Osteoblast (primary cell): ENCODE measurements around the gene IREB2. TPM values are rescaled to one million over a fixed set of nuclear protein-coding genes. Genes with fewer than 3 reads are reported as not detected.

Source experiments
- DNase-seq: peaks from one replicate; pipeline ENCODE4 v3.0.0; 2011; ENCODE audit warnings: low spot score, mixed read lengths; ENCODE audit not compliant: insufficient read length; ENCODE audit errors: missing footprints
- H2AFZ ChIP-seq: 2 replicates; pipeline ENCODE4 v1.6.0; 2011; ENCODE audit warnings: mild to moderate bottlenecking, low read length
- H3K27ac ChIP-seq: 2 replicates; pipeline ENCODE4 v1.5.1; 2011; ENCODE audit warnings: mild to moderate bottlenecking, low read depth, low read length, moderate library complexity
- H3K27me3 ChIP-seq: 2 replicates; pipeline ENCODE4 v1.6.0; 2012; ENCODE audit warnings: mild to moderate bottlenecking, control low read depth, inconsistent platforms, low read length, moderate library complexity; ENCODE audit not compliant: insufficient read depth
- H3K36me3 ChIP-seq: 2 replicates; pipeline ENCODE4 v1.5.1; 2011; ENCODE audit warnings: mild to moderate bottlenecking, low read length, control low read depth, moderate library complexity; ENCODE audit not compliant: insufficient read depth
- H3K4me1 ChIP-seq: 2 replicates; pipeline ENCODE4 v1.5.1; 2011; ENCODE audit warnings: mild to moderate bottlenecking, low read length, control low read depth, moderate library complexity; ENCODE audit not compliant: insufficient read depth
- H3K4me2 ChIP-seq: 2 replicates; pipeline ENCODE4 v1.6.0; 2011; ENCODE audit warnings: mild to moderate bottlenecking, low read length; ENCODE audit not compliant: insufficient read depth
- H3K4me3 ChIP-seq: fragments of 200-600 bp; sonication (generic); 3 replicates; pipeline ENCODE4 v1.5.1; 2012; ENCODE audit warnings: mild to moderate bottlenecking, low read length, inconsistent platforms; ENCODE audit not compliant: insufficient read depth
- H3K79me2 ChIP-seq: 2 replicates; pipeline ENCODE4 v1.6.0; 2012; ENCODE audit warnings: mild to moderate bottlenecking, low read length, control low read depth, inconsistent platforms; ENCODE audit not compliant: insufficient read depth
- H3K9me3 ChIP-seq: 2 replicates; pipeline ENCODE4 v1.5.1; 2011; ENCODE audit warnings: low read depth, low read length, control low read depth
- H4K20me1 ChIP-seq: 2 replicates; pipeline ENCODE4 v1.6.0; 2012; ENCODE audit warnings: mild to moderate bottlenecking, low read length, control low read depth; ENCODE audit not compliant: insufficient read depth
- total RNA-seq: library from RNA; depleted of rRNA; stranded (reverse); fragments of >200 nt; gene quantifications from 2 replicates; pipeline ENCODE4 v1.2.3, GENCODE V29; 2012
- TF ChIP-seq, protein P1 (sequence below): IDR thresholded peaks from 2 replicates; pipeline ENCODE4 v1.5.1; 2011; ENCODE audit warnings: mild to moderate bottlenecking, low read depth, low read length, moderate library complexity; ENCODE audit errors: extremely low read depth

The IREB2 gene
- total RNA-seq, 1 donor, result 26.8 TPM

GRCh38 chr15:78524230-78524629, 86.2 kb downstream of the IREB2 start:
- TF ChIP-seq, protein P1, sequence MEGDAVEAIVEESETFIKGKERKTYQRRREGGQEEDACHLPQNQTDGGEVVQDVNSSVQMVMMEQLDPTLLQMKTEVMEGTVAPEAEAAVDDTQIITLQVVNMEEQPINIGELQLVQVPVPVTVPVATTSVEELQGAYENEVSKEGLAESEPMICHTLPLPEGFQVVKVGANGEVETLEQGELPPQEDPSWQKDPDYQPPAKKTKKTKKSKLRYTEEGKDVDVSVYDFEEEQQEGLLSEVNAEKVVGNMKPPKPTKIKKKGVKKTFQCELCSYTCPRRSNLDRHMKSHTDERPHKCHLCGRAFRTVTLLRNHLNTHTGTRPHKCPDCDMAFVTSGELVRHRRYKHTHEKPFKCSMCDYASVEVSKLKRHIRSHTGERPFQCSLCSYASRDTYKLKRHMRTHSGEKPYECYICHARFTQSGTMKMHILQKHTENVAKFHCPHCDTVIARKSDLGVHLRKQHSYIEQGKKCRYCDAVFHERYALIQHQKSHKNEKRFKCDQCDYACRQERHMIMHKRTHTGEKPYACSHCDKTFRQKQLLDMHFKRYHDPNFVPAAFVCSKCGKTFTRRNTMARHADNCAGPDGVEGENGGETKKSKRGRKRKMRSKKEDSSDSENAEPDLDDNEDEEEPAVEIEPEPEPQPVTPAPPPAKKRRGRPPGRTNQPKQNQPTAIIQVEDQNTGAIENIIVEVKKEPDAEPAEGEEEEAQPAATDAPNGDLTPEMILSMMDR, result no peak
- H3K4me2 ChIP-seq, result no peak overlapping the region
- no peak overlapping the region for H3K27ac ChIP-seq
- H3K79me2 ChIP-seq, result no peaks in the 10 kb centered on the region
- no peaks in the 10 kb centered on the region for H3K9me3 ChIP-seq
- no peaks in the 10 kb centered on the region for H3K4me1 ChIP-seq
- no peak overlapping the region for H2AFZ ChIP-seq
- H3K4me3 ChIP-seq, result no peak overlapping the region
- H3K36me3 ChIP-seq, result no peaks in the 10 kb centered on the region
- no peaks in the 10 kb centered on the region for H3K27me3 ChIP-seq
- DNase-seq, result no peak
- H4K20me1 ChIP-seq, result no peaks in the 10 kb centered on the region

DNA sequence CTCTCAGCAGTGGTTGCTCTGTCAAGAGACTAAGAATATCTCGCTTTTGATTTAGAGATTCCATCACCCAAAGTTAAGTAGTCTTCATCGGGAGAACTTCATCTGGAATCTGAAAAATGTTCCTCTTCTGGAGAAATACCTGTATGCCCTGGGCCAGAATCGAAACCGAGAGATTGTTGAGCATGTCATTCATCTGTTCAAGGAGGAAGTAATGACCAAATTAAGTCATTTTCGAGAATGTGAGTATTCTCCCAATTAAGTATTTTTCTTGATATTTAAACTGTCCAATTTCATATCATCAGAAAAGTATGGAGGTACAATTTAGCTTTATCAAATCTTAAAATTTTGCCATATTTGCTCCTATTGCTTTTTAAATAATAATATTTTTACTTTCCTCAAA, 89.3 kb downstream of the IREB2 start:
- no peaks in the 10 kb centered on the region for H3K27me3 ChIP-seq
- DNase-seq, result no peak
- TF ChIP-seq, protein P1, result no peak

GRCh38 chr15:78533331-78533730, 95.3 kb downstream of the IREB2 start:
- Histone ChIP-seq H3K4me3 (no peak overlapping the region), H3K4me1 (no peaks in the 10 kb centered on the region), H3K27ac (no peak overlapping the region), H3K9me3 (no peaks in the 10 kb centered on the region), H3K27me3 (no peaks in the 10 kb centered on the region), H3K79me2 (no peaks in the 10 kb centered on the region), H4K20me1 (no peaks in the 10 kb centered on the region), H2AFZ (no peak overlapping the region), H3K36me3 (no peaks in the 10 kb centered on the region), H3K4me2 (no peak overlapping the region)
- no peak for DNase-seq
- TF ChIP-seq, protein P1, result no peak

More for the DNA sequence above, 89.3 kb downstream of the IREB2 start:
- H3K36me3 ChIP-seq, result no peaks in the 10 kb centered on the region
- H3K79me2 ChIP-seq, result no peaks in the 10 kb centered on the region
- H3K4me3 ChIP-seq, result no peak overlapping the region
- H3K4me2 ChIP-seq, result no peak overlapping the region
- H2AFZ ChIP-seq, result no peak overlapping the region
- H3K4me1 ChIP-seq, result no peaks in the 10 kb centered on the region
- no peak overlapping the region for H3K27ac ChIP-seq
- H4K20me1 ChIP-seq, result no peaks in the 10 kb centered on the region
- H3K9me3 ChIP-seq, result no peaks in the 10 kb centered on the region

- H4K20me1 ChIP-seq, result peaks cover under 1% of the 10 kb centered on the region
- H3K4me3 ChIP-seq, result no peak overlapping the region
- no peak overlapping the region for H2AFZ ChIP-seq
- H3K4me1 ChIP-seq, result peaks cover 3% of the 10 kb centered on the region
- no peak overlapping the region for H3K27ac ChIP-seq
- TF ChIP-seq, protein P1, result no peak
- DNase-seq, result no peak
- H3K79me2 ChIP-seq, result peaks cover 10% of the 10 kb centered on the region
- no peaks in the 10 kb centered on the region for H3K27me3 ChIP-seq
- no peak overlapping the region for H3K4me2 ChIP-seq
- H3K9me3 ChIP-seq, result no peaks in the 10 kb centered on the region
- H3K36me3 ChIP-seq, result no peaks in the 10 kb centered on the region
These were observed 98.1 kb downstream of the IREB2 start for GRCh38 chr15:78536134-78536533.
